SK-N-SH (cell line): ENCODE results near the gene BCAR1.

Experiments used
- CTCF ChIP-seq: fragments of 200-600 bp; sonication (generic); IDR thresholded peaks from 2 replicates; pipeline ENCODE4 v1.6.1; 2017; ENCODE audit warnings: antibody characterized with exemption, mild to moderate bottlenecking, moderate library complexity
- GATA2 ChIP-seq: sonication (generic); formaldehyde crosslinking; IDR thresholded peaks from 2 replicates; pipeline ENCODE4 v1.5.0; 2020; ENCODE audit warnings: mild to moderate bottlenecking, missing genetic modification reagents
- MAX ChIP-seq: IDR thresholded peaks from 2 replicates; pipeline ENCODE4 v1.4.0; 2012; ENCODE audit warnings: low read depth
- POLR2AphosphoS5 ChIP-seq: IDR thresholded peaks from 2 replicates; pipeline ENCODE4 v1.6.1; 2012; ENCODE audit warnings: low read depth, low read length
- REST ChIP-seq: IDR thresholded peaks from 2 replicates; pipeline ENCODE4 v1.6.1; 2012; ENCODE audit warnings: mild to moderate bottlenecking, low read depth, low read length, moderate library complexity
- SIN3A ChIP-seq: IDR thresholded peaks from 2 replicates; pipeline ENCODE4 v1.6.1; 2012; ENCODE audit warnings: low read depth, mild to moderate bottlenecking, low read length, moderate library complexity, borderline replicate concordance
- TEAD4 ChIP-seq: IDR thresholded peaks from 2 replicates; pipeline ENCODE4 v1.4.0; 2012; ENCODE audit warnings: mild to moderate bottlenecking, borderline replicate concordance; ENCODE audit not compliant: insufficient read depth
- USF2 ChIP-seq: fragments of 150-350 bp; IDR thresholded peaks from 2 replicates; pipeline ENCODE4 v1.6.1; 2017; ENCODE audit warnings: antibody characterized with exemption, low read length, low read depth, borderline replicate concordance

GRCh38 chr16:75246504-75247205 is 4.8 kb downstream of the BCAR1 start:
- TF ChIP-seq REST = no peak
- no peak for TF ChIP-seq GATA2
- TF ChIP-seq CTCF = no peak
- no peak for TF ChIP-seq MAX
- no peak for TF ChIP-seq SIN3A
- TF ChIP-seq TEAD4 = no peak
- no peak for TF ChIP-seq POLR2AphosphoS5
- TF ChIP-seq USF2 = no peak
